ENCODE measurements around the gene SLC13A5. TPM values are rescaled to one million over a fixed set of nuclear protein-coding genes. Genes with fewer than 3 reads are reported as not detected.

The SLC13A5 gene
- total RNA-seq, 4 donors from 2014 or later: 0.39 TPM; not detected in 3

GRCh38 chr17:6708357-6708961 is 4.7 kb downstream of the SLC13A5 start:
- no peak for ATAC-seq
- peaks cover 89% of the 10 kb centered on the region for H3K27me3 ChIP-seq
- no peak overlapping the region for H3K4me3 ChIP-seq
- 76 to 89% methylated on average over 12 of the region's 12 CpGs for WGBS, 2 donors (ENCODE audit: low coverage in 1 of 2)
- no peaks in the 10 kb centered on the region for H3K36me3 ChIP-seq
- H3K9me3 ChIP-seq: no peaks in the 10 kb centered on the region
- H3K27ac ChIP-seq: no peak overlapping the region
- TF ChIP-seq POLR2A (IDR thresholded peaks at IDR 0.05) (no peak), POLR2AphosphoS5 (IDR thresholded peaks at IDR 0.05) (no peak), EP300 (IDR thresholded peaks at IDR 0.05) (no peak)
- TF ChIP-seq, protein P1, sequence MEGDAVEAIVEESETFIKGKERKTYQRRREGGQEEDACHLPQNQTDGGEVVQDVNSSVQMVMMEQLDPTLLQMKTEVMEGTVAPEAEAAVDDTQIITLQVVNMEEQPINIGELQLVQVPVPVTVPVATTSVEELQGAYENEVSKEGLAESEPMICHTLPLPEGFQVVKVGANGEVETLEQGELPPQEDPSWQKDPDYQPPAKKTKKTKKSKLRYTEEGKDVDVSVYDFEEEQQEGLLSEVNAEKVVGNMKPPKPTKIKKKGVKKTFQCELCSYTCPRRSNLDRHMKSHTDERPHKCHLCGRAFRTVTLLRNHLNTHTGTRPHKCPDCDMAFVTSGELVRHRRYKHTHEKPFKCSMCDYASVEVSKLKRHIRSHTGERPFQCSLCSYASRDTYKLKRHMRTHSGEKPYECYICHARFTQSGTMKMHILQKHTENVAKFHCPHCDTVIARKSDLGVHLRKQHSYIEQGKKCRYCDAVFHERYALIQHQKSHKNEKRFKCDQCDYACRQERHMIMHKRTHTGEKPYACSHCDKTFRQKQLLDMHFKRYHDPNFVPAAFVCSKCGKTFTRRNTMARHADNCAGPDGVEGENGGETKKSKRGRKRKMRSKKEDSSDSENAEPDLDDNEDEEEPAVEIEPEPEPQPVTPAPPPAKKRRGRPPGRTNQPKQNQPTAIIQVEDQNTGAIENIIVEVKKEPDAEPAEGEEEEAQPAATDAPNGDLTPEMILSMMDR (IDR thresholded peaks at IDR 0.05): no peak
- H3K4me1 ChIP-seq: peaks cover 0 to 9% (median 3%) of the 10 kb centered on the region in 3 donors

- Histone ChIP-seq H3K36me3 (no peaks in the 10 kb centered on the region), H3K4me1 (no peaks in the 10 kb centered on the region), H3K27ac (no peak overlapping the region), H3K27me3 (peaks cover 89% of the 10 kb centered on the region), H3K9me3 (no peaks in the 10 kb centered on the region), H3K4me3 (no peak overlapping the region)
- TF ChIP-seq, protein P1 (IDR thresholded peaks at IDR 0.05): no peak
- TF ChIP-seq POLR2A (IDR thresholded peaks at IDR 0.05) (no peak), EP300 (IDR thresholded peaks at IDR 0.05) (no peak), POLR2AphosphoS5 (IDR thresholded peaks at IDR 0.05) (no peak)
- 73 to 100% methylated on average over 2 to 8 of the region's 8 CpGs for WGBS, 2 donors (ENCODE audit: low coverage in 1 of 2)
- no peak for ATAC-seq
Observed at GRCh38 chr17:6706996-6707395, 6.2 kb downstream of the SLC13A5 start.

DNA sequence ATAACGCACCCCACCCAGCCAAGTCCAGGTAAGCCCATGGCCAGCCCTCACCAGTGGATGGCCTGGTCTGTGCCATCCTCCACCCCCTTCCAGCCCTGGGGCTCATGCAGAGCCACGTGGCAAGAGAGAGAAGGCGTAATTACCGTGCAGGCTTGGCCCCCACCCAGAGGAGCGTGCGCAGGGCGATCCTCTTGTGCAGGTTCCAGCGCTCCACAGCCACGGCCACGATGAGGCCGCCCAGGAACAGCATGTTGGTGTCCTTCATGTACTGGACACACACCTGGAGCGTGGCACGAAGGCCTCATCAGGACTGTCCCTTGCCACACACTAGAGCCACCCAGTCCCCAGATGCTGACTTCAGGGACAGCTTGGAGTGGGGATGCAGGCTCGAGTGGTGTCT is 6.7 kb downstream of the SLC13A5 start:
- Histone ChIP-seq H3K27me3 (peaks cover 87% of the 10 kb centered on the region), H3K4me1 (no peaks in the 10 kb centered on the region), H3K36me3 (no peaks in the 10 kb centered on the region), H3K9me3 (no peaks in the 10 kb centered on the region), H3K27ac (no peak overlapping the region), H3K4me3 (no peak overlapping the region)
- WGBS, 2 donors (ENCODE audit: low coverage in 1 of 2): 71% methylated on average over 1 of the region's 14 CpGs; no CpG with 5 or more reads in 1 of the 2 donors
- ATAC-seq: no peak
- TF ChIP-seq POLR2AphosphoS5 (IDR thresholded peaks at IDR 0.05): no peak
- no peak for TF ChIP-seq POLR2A (IDR thresholded peaks at IDR 0.05)
- TF ChIP-seq EP300 (IDR thresholded peaks at IDR 0.05): no peak
- TF ChIP-seq, protein P1 (IDR thresholded peaks at IDR 0.05): no peak

- TF ChIP-seq POLR2A (IDR thresholded peaks at IDR 0.05) (no peak), POLR2AphosphoS5 (IDR thresholded peaks at IDR 0.05) (no peak), EP300 (IDR thresholded peaks at IDR 0.05) (no peak)
- TF ChIP-seq, protein P1 (IDR thresholded peaks at IDR 0.05): no peak
- ATAC-seq: no peak
- Histone ChIP-seq H3K9me3 (no peaks in the 10 kb centered on the region), H3K27ac (no peak overlapping the region), H3K27me3 (peaks cover 71% of the 10 kb centered on the region), H3K4me3 (no peak overlapping the region), H3K4me1 (no peaks in the 10 kb centered on the region), H3K36me3 (no peaks in the 10 kb centered on the region)
- 55 to 66% methylated on average over 3 to 5 of the region's 6 CpGs for WGBS, 2 donors (ENCODE audit: low coverage in 1 of 2)
Observed at GRCh38 chr17:6704470-6705052, 8.6 kb downstream of the SLC13A5 start.

GRCh38 chr17:6703751-6704150 is 9.4 kb downstream of the SLC13A5 start:
- no peaks in the 10 kb centered on the region for H3K9me3 ChIP-seq
- no peaks in the 10 kb centered on the region for H3K36me3 ChIP-seq
- no peak for ATAC-seq
- H3K27ac ChIP-seq: no peak overlapping the region
- no peak overlapping the region for H3K4me3 ChIP-seq
- WGBS, 2 donors (ENCODE audit: low coverage in 1 of 2): 88% methylated on average over 2 of the region's 10 CpGs; no CpG with 5 or more reads in 1 of the 2 donors
- H3K27me3 ChIP-seq: peaks cover 63% of the 10 kb centered on the region
- no peak for TF ChIP-seq POLR2A (IDR thresholded peaks at IDR 0.05)
- no peak for TF ChIP-seq EP300 (IDR thresholded peaks at IDR 0.05)
- TF ChIP-seq POLR2AphosphoS5 (IDR thresholded peaks at IDR 0.05): no peak
- TF ChIP-seq, protein P1 (IDR thresholded peaks at IDR 0.05): no peak
- H3K4me1 ChIP-seq: no peaks in the 10 kb centered on the region
